Endodermal cell (in vitro differentiated cells): ENCODE measurements around the gene SMAD7. TPM values are rescaled to one million over a fixed set of nuclear protein-coding genes. Genes with fewer than 3 reads are reported as not detected.

Experiments used
- DNase-seq: peaks from one replicate; pipeline ENCODE4 v3.0.0-alpha.2; 2017
- H3K27ac ChIP-seq: 2 replicates; pipeline ENCODE4 v1.5.1; 2013; ENCODE audit warnings: mild to moderate bottlenecking, low read depth, low read length, moderate library complexity
- H3K27me3 ChIP-seq: 2 replicates; pipeline ENCODE4 v1.6.1; 2013; ENCODE audit warnings: mild to moderate bottlenecking, low read length, moderate library complexity; ENCODE audit not compliant: insufficient read depth, control insufficient read depth, poor library complexity, severe bottlenecking
- H3K36me3 ChIP-seq: 2 replicates; pipeline ENCODE4 v1.7.0; 2013; ENCODE audit warnings: mild to moderate bottlenecking, low read length, moderate library complexity; ENCODE audit not compliant: control insufficient read depth, insufficient read depth
- H3K4me1 ChIP-seq: one replicate; pipeline ENCODE4 v1.7.0; 2013; ENCODE audit warnings: low read length; ENCODE audit not compliant: control insufficient read depth, insufficient read depth
- H3K4me3 ChIP-seq: 2 replicates; pipeline ENCODE4 v1.5.1; 2013; ENCODE audit warnings: mild to moderate bottlenecking, low read length, moderate library complexity
- H3K9ac ChIP-seq: 2 replicates; pipeline ENCODE4 v1.6.1; 2013; ENCODE audit warnings: mild to moderate bottlenecking, low read length, moderate library complexity; ENCODE audit not compliant: poor library complexity, severe bottlenecking; ENCODE audit errors: extremely low read depth
- H3K9me3 ChIP-seq: 2 replicates; pipeline ENCODE4 v1.6.1; 2013; ENCODE audit warnings: mild to moderate bottlenecking, low read length, moderate library complexity; ENCODE audit not compliant: control insufficient read depth
- H3K27ac Mint-ChIP-seq: 2 replicates; pipeline ENCODE4 v1.8.0; 2020; ENCODE audit warnings: mixed read lengths
- H3K27me3 Mint-ChIP-seq: 2 replicates; pipeline ENCODE4 v1.8.0; 2021; ENCODE audit warnings: mild to moderate bottlenecking, mixed read lengths; ENCODE audit not compliant: insufficient read depth
- H3K36me3 Mint-ChIP-seq: 2 replicates; pipeline ENCODE4 v1.8.0; 2020; ENCODE audit warnings: low read depth, mixed read lengths
- H3K4me1 Mint-ChIP-seq: 2 replicates; pipeline ENCODE4 v1.8.0; 2020; ENCODE audit warnings: mixed read lengths
- H3K4me3 Mint-ChIP-seq: 2 replicates; pipeline ENCODE4 v1.8.0; 2020; ENCODE audit warnings: mild to moderate bottlenecking, moderate library complexity, mixed read lengths
- H3K9me3 Mint-ChIP-seq: 2 replicates; pipeline ENCODE4 v1.8.0; 2020; ENCODE audit warnings: mild to moderate bottlenecking, mixed read lengths
- CTCF ChIP-seq: fragments of 200-600 bp; sonication (generic); conservative IDR thresholded peaks from 2 replicates; pipeline ENCODE4 v1.5.0; 2021; ENCODE audit warnings: antibody characterized with exemption, mild to moderate bottlenecking
- WGBS, 2 experiments: methylation state at CpG; one replicate each; pipeline versions ENCODE4 v1.1.5 to v1.1.7; 2013; ENCODE audit warnings: missing lambda C conversion rate in 2 of 2, mixed read lengths in 1 of 2; ENCODE audit not compliant: insufficient coverage in 1 of 2, insufficient read length in 1 of 2; 5-methylcytosine and 5-hydroxymethylcytosine counted together
- total RNA-seq, 2 donors: library from RNA; stranded (reverse); fragmentation: NEBNext Ultra II Directional in 1 of 2; extraction: Animal tissue kit (Norgen Biotek cat#: 25700) in 1 of 2; gene quantifications; 2 replicates in 1 of 2; 3 replicates in 1 of 2; pipeline ENCODE4 v1.2.1, GENCODE V29; 2021

The SMAD7 gene
- total RNA-seq, 2 donors from 2014 or later: 52.4 to 67.4 TPM

GRCh38 chr18:48989304-48990303 is 38.8 kb upstream of the SMAD7 start:
- Mint-ChIP-seq H3K9me3 (no peaks in the 10 kb centered on the region), H3K4me3 (no peak overlapping the region), H3K36me3 (no peaks in the 10 kb centered on the region), H3K27ac (peak overlapping the region; percentile 39), H3K4me1 (peaks cover 7% of the 10 kb centered on the region), H3K27me3 (peaks cover 2% of the 10 kb centered on the region)
- Histone ChIP-seq H3K4me1 (peaks cover 11% of the 10 kb centered on the region), H3K9me3 (no peaks in the 10 kb centered on the region), H3K4me3 (no peak overlapping the region), H3K27me3 (no peaks in the 10 kb centered on the region), H3K36me3 (no peaks in the 10 kb centered on the region), H3K27ac (no peak overlapping the region), H3K9ac (no peak overlapping the region)
- no peak for TF ChIP-seq CTCF
- WGBS, 2 experiments: 86 to 95% methylated on average over 9 to 16 of the region's 16 CpGs
- peak; percentile 44 for DNase-seq

GRCh38 chr18:48988508-48989303 is 37.9 kb upstream of the SMAD7 start:
- Histone ChIP-seq H3K4me3 (no peak overlapping the region), H3K27me3 (no peaks in the 10 kb centered on the region), H3K4me1 (peaks cover 11% of the 10 kb centered on the region), H3K9ac (no peak overlapping the region), H3K27ac (no peak overlapping the region), H3K9me3 (no peaks in the 10 kb centered on the region), H3K36me3 (no peaks in the 10 kb centered on the region)
- WGBS, 2 experiments: 93 to 99% methylated on average over 11 to 15 of the region's 15 CpGs
- peaks cover 2% of the 10 kb centered on the region for H3K27me3 Mint-ChIP-seq
- TF ChIP-seq CTCF: no peak
- H3K36me3 Mint-ChIP-seq: no peaks in the 10 kb centered on the region
- H3K4me3 Mint-ChIP-seq: no peak overlapping the region
- peaks cover 10% of the 10 kb centered on the region for H3K4me1 Mint-ChIP-seq
- H3K27ac Mint-ChIP-seq: no peak overlapping the region
- H3K9me3 Mint-ChIP-seq: no peaks in the 10 kb centered on the region
- peak; percentile 38 for DNase-seq

- H3K27me3 ChIP-seq: no peaks in the 10 kb centered on the region
- no peak overlapping the region for H3K4me3 Mint-ChIP-seq
- DNase-seq: peak; percentile 42
Observed at GRCh38 chr18:48987821-48988220, 37.1 kb upstream of the SMAD7 start.

More at GRCh38 chr18:48987821-48988220, 37.1 kb upstream of the SMAD7 start:
- H3K9ac ChIP-seq: no peak overlapping the region
- peaks cover 11% of the 10 kb centered on the region for H3K4me1 ChIP-seq
- Mint-ChIP-seq H3K9me3 (no peaks in the 10 kb centered on the region), H3K27ac (peak overlapping the region; percentile 12), H3K4me1 (peaks cover 18% of the 10 kb centered on the region), H3K36me3 (no peaks in the 10 kb centered on the region), H3K27me3 (no peaks in the 10 kb centered on the region)
- no peak for TF ChIP-seq CTCF
- WGBS, 2 experiments: 77 to 80% methylated on average over 4 to 7 of the region's 8 CpGs
- H3K4me3 ChIP-seq: no peak overlapping the region
- H3K36me3 ChIP-seq: no peaks in the 10 kb centered on the region
- no peak overlapping the region for H3K27ac ChIP-seq
- no peaks in the 10 kb centered on the region for H3K9me3 ChIP-seq
